Left renal cortex interstitium (tissue), 4 donors: Measurements from ENCODE around the gene KCNG4. TPM values are rescaled to one million over a fixed set of nuclear protein-coding genes. Genes with fewer than 3 reads are reported as not detected.
"Not testable (repeated sequence)": the region's sequence is repeated elsewhere in the genome, so short reads cannot be mapped to it uniquely, and the experiment has no call there.

ENCODE experiments used
- DNase-seq, 4 donors: peaks; one replicate each; pipeline ENCODE4 v3.0.0-alpha.2; 2013; ENCODE audit warnings: low read depth in 4 of 4, low spot score in 2 of 4, missing footprints in 1 of 4
- polyA plus RNA-seq, 4 donors: library from polyadenylated mRNA; unstranded; fragments of 120-200 nt; gene quantifications; one replicate each; pipeline ENCODE4 v1.2.1, GENCODE V29; 2013; ENCODE audit not compliant: insufficient read length in 4 of 4

The KCNG4 gene
- polyA plus RNA-seq, 4 donors = 0.08 to 0.10 TPM; not detected in 2

- no peak for DNase-seq
Observed at GRCh38 chr16:84212154-84212553, 27.7 kb downstream of the KCNG4 start.

- no peak for DNase-seq
Observed at GRCh38 chr16:84209989-84210388, 29.8 kb downstream of the KCNG4 start.

GRCh38 chr16:84207879-84208278 lies 31.9 kb downstream of the KCNG4 start:
- no peak for DNase-seq

GRCh38 chr16:84207251-84207650 lies 32.6 kb downstream of the KCNG4 start:
- peak in 1 of 4 donors; percentile 33 for DNase-seq

- no peak for DNase-seq
Observed at GRCh38 chr16:84205976-84206691, 33.7 kb downstream of the KCNG4 start.

GRCh38 chr16:84205123-84205522 lies 34.7 kb downstream of the KCNG4 start:
- DNase-seq = not testable (repeated sequence)

- not testable (repeated sequence) for DNase-seq
Observed at GRCh38 chr16:84204551-84204950, 35.3 kb downstream of the KCNG4 start.

- no peak for DNase-seq
Observed at GRCh38 chr16:84199861-84200260, 40.0 kb downstream of the KCNG4 start.

GRCh38 chr16:84199097-84199496 lies 40.7 kb downstream of the KCNG4 start:
- no peak for DNase-seq

GRCh38 chr16:84198401-84198800 lies 41.4 kb downstream of the KCNG4 start:
- no peak for DNase-seq

GRCh38 chr16:84197466-84198128 lies 42.2 kb downstream of the KCNG4 start:
- DNase-seq = no peak

- DNase-seq = no peak
Observed at GRCh38 chr16:84196727-84197394, 43.0 kb downstream of the KCNG4 start.

GRCh38 chr16:84196101-84196500 lies 43.7 kb downstream of the KCNG4 start:
- DNase-seq = no peak

- DNase-seq = no peak
Observed at GRCh38 chr16:84195201-84196093, 44.4 kb downstream of the KCNG4 start.

- DNase-seq = no peak
Observed at GRCh38 chr16:84194470-84195200, 45.2 kb downstream of the KCNG4 start.

GRCh38 chr16:84194018-84194417 lies 45.8 kb downstream of the KCNG4 start:
- DNase-seq = no peak

- no peak for DNase-seq
Observed at GRCh38 chr16:84193480-84193879, 46.3 kb downstream of the KCNG4 start.

- no peak for DNase-seq
Observed at GRCh38 chr16:84191466-84191865, 48.3 kb downstream of the KCNG4 start.

- no peak for DNase-seq
Observed at GRCh38 chr16:84190731-84191388, 49.0 kb downstream of the KCNG4 start, which contains the start of gene ADAD2. Gene ADAD2, plus strand, starts transcription at chr16:84191157. Its CDS starts 74 bp downstream, at chr16:84191231.
